DMS 273 treated with DMSO at 0.1 percent for 48 hours (cell line): Measurements from ENCODE around the gene WHRN.

Experiments used
- DNase-seq: peaks from one replicate; lab custom pipeline; 2025; lab: John Stamatoyannopoulos, UW

WHRN gene

DNA sequence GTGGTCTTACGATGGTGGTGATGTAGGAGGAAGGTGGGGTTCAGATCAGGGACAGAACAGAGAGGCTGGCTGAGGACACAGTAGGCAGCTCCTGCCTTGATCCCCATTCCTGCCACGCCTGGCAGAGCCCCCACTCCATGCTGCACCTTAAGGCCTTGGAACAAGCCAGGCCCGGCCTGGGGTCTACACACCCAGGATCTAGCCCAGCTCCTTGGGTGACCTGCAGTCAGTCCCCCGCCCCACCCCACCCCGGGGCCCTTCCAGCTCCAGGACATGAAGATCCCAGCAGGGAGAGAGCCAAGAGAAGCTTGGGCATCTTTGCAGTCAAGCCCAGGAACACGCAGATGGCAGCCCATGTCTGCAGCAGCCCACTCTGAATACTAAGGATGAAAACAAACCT is 34.7 kb downstream of the WHRN start:
- no peak for DNase-seq

- no peak for DNase-seq
These were observed 35.2 kb downstream of the WHRN start for GRCh38 chr9:114470121-114470520.

DNA sequence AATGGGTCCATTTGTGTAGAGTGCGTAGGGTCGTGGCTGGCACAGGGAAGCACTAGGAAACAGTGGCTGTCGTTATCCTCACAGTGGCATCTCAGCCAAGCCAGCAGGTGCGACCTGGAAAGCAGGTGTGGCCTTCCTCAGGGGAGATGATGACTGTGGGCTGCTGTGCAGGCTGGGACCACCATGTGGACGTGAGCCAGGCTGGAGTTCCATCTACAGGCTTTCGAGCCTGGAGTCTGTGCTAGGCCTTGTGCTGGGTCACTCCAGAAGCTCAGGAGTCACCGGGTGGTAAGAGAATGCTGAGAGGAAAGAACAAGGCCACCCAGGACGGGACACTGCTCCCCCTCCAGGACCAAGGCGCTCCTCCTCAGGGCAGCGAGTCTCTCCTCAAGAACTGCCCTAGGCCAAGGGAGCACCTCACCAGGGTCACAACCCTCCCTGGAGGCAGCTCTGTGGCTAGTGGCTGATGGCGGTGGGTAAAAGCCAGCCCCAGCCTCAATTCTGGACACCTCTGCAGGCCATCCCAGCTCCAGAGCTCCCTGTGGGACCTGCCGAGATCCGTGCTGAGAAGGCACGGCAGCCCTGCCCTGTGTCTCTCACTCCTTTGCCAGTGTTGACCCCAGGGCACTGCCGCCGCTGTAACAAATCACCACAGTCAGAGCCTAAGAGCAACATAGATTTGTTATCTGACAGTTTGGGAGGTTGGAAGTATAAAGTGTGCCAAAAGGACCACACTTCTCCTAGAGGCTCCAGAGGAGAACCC is 36.0 kb downstream of the WHRN start:
- no peak for DNase-seq

DNA sequence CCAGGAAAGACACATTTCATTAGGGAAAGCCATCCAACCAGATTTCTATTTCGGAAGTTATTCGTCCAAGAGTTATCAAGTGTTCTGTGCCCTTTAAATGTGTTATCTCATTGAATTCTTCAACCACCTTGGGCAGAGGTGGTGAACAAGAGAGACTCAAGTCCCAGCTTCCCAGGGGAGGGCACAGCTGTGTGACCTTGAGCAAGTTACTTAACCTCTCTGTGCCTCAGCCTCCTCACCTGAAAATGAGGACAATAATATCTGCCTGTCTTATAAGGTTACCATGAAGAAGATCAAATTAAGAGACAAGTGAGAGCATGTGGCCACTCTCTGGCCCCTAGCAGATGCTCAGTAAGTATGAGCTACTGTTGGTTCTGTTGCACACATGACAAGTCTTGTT is 37.4 kb downstream of the WHRN start:
- no peak for DNase-seq

GRCh38 chr9:114467226-114467750 is 38.0 kb downstream of the WHRN start:
- DNase-seq, result no peak

DNA sequence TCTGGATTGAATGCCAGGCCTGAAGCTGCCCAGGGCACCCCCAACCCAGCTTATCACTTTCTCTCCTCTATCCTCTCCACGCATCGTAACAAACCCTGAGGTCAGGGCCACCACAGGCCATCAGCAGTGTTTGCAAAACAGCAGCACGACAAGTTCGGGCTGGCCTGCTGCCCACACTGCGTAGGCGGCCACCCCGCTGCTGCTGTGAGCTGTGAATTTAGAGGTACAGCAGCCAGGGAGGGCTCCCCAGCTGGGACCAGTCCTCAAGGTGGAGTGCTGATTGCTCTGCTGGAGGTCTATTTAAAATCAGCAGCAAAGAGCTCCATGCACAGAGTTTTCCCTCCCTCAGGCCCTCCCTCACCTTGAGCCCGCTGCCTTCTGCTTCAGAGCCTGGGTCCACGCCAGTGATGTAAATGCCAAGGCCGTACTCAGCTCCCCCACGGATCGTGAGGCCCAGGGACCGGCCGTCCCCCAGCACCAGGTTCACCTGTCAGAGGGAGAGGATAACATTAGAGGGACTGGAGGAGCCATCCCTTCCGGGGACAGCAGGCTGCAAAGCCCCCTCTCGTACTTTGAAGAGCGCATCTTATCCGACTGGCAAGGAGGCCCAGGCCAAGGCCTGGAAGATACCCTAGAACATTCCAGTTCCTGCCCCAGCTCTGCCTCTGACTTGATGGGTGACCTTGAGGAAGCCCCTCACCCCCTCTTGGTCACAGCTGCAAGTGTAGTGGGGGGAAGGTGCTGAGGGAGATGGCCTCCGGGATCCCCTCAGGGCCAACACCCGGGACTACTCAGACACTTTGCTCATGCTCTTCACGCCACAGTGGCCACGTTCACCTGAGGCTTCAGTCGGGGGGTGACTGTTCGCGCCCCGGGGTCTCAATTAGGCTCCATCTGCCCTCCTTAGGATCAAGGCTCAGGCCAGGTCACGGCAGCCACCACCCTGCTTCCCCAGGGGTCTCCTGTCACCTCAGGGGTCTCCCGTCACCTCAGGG is 39.1 kb downstream of the WHRN start:
- no peak for DNase-seq

- DNase-seq, result no peak
These were observed 39.9 kb downstream of the WHRN start for GRCh38 chr9:114465417-114465816.

- DNase-seq, result no peak
These were observed 40.8 kb downstream of the WHRN start for GRCh38 chr9:114464281-114465051.

DNA sequence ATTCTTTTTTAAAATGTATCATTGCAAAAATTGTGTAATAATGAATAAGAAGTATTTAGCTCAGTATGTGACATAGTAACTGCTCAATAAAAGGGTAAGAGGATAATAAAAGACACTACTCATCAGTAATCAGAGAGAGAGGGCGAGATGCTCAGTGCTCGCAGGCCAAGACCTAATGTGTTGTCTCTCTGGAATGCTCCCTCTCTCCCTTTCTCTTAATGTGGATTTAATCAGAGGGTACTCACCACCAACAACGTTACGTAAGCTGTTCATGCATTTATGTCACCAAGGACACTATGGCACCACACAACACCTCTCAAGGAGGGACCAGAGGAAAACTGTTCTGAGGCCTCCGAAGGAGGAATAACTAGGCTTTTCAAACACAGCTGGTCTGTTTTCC is 42.5 kb downstream of the WHRN start:
- no peak for DNase-seq

DNA sequence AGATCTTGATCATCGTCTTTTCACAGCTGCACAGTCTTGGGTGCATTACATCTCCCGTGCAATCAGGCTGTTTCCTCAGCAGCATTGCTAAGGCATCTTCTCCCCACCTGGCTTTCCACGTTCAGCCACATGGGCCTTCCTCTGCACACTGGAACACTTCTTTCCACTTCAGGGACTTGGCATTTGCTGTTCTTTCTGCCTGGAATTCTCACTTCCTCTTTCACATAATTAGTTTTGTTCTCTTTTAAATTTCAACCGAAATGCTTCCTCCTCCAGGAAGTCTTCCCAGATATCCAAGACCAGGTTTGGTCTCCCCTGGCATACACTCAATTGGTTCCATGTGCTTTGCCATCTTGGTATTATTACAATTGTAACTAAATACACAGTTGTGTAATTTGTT is 43.8 kb downstream of the WHRN start:
- DNase-seq, result no peak

DNA sequence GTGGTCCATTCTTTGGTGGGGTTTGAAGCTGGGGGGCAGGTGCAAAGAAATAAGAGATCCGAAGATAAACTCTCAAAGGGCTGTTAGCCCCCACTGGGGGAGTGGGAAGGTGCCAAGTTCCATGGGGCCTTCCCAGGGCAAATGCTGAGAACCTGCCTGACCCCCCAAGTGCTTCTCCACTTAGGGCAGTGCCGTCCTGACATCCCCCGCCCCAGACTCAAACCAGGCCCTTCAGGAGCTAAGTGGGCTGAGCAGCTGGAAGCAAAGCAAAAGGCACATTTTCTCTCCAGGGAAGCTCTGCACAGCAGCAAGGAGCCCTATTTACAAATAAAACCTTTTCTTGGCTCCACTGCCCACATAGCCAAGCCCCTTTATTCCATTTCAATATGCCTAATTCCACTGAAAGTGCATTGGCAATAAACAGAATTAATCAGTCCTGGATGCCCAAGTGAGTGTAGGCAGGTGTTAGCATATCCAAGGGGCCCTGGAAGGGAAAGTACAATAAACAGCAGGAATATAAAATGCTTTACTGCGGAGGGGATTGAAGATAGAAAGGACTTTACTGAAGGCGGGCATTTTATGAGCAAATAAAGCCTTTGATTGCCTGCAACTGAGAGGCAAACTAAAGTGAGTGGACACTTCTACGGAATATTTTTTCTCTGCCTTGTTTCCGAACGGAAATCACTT is 44.6 kb downstream of the WHRN start:
- no peak for DNase-seq

- DNase-seq, result no peak
These were observed 45.8 kb downstream of the WHRN start for GRCh38 chr9:114459464-114459863.

DNA sequence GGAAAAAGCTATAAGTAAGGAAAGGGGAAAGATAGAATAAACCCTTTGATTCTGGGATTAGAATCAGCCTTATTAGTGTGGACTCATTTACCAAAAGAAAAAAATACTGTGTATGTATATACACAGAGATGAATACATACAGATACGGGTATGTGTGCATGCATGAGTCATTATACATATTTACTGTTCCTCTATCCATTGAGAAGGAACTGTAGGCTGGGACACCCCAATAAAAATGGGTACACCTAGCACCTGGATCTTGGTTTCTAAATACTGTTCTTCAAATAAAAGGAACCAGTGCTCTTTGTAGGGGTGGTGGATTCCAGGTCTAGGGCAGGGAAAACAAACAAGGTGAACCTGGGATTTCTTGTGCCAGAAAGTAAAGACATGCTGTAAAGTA is 48.3 kb downstream of the WHRN start:
- no peak for DNase-seq

DNA sequence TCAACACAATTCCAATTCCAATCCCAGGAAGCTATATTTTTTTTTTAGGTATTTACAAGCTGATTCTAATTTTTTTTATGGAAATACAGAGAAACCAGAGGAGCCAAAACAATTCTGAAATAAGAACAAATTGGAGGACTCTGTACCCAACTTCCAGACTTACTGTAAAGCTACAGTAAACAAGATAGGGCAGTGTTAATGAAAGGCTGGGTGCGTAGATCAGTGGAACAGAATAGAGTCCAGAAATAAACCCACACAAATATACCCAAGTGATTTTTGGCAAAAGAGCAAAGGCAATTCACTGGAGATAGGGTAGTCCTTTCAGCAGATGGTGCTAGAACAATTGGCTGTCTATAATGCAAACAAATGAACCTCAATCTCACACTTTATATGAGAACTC is 50.6 kb downstream of the WHRN start:
- DNase-seq, result no peak

DNA sequence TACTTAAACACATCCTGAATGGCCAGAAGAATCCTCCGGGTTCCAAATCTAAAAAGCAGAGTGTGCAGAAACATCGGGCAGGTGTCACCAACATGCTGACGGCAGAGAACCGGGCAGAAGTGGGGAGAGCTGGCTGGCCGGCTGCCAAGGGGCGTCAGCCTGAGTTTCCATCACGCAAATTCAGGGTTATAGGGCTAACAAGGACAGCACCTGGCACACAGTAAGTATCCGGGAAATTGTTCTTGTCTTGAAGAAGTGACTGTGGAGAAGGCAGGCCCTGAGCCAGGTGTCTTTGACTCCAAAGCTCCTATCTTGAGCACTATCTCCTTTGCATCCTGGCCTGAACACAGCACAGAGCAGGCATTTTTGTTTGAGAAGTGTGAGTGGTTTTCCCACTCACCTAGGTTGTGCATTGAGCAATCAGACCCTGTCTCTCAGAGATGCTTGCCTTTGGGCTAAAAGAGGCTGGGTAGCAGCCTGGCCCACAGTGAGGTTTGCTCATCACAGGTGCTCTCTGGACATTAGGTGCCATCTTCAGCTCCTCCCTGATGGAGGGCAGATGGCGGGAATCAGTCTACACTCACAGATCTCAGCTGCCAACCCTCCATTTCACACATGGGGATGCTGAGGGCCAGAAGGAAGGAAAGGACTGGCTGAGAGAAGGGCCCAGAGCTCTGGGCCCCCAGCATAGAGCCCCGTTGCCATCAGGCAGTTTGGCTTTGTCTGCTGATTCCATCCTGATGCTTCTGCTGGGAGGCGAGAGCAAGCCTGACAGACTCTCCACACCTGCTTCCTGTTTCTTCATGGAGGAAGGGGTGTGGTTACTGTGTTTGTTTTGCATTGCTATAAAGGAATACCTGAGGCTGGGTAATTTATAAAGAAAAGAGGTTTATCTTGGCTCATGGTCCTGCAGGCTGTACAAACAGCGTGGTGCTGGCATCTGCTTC is 52.8 kb downstream of the WHRN start:
- DNase-seq, result no peak

- DNase-seq, result no peak
These were observed 53.6 kb downstream of the WHRN start for GRCh38 chr9:114451707-114452031.

DNA sequence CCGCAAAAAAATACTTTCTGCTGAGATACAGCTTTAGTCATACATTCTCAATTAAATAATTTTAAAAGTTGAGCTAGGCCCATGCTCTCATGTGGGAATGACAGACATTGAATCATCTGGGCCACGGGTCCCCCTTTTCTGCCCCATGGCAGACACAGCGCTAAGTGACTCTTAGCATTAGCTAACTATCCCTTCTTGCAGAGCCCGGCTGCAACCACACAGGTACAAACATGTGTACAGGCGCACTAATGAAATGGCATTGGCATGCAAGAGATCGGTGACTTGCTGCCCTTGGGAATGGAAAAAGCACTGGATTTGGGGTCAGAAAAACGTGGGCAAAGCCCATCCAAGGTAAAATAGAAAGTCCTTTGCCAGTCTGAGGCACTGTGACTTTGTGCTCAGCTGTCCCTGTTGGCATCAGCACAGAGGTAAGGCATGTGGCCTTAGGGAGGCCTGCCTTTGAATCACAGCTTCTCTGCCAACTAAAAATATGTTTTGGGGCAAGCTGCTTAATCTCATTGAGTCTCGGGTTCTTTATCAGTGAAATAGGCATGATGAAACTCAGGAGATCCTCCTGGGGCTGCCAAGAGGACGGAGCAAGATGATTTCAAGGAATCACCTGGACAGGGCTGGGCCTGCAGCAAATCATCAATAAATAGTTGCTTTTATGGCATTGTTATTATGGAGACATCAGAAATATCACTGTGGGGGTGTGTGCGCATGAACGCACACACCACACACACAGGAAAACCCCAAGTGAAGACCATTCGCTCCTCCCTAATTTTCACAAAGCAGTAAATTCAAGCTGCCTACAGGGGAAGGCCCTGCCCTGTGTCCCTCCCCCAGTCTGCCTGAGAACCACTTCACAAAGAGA is 54.2 kb downstream of the WHRN start:
- DNase-seq, result no peak

- no peak for DNase-seq
These were observed 55.1 kb downstream of the WHRN start for GRCh38 chr9:114450181-114450580.

DNA sequence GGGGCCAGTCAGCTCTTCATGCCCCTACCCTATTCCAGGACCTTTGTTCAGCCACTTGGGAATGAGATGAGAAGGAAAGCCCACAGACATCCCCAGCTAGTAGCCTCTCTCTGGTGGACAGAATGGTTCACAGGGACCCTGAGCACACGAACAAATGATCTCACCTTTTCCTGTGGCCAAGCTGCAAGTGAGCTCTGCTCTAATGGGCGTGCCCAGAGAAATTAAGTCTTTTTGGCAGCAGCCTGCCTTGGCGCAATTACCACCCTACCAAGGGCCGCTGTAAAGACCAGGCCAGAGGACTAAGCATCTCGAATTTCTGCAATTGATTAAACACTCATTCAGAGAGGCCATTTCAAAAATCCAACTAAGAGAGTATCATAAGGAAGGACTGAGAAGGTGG is 56.0 kb downstream of the WHRN start:
- DNase-seq, result no peak

DNA sequence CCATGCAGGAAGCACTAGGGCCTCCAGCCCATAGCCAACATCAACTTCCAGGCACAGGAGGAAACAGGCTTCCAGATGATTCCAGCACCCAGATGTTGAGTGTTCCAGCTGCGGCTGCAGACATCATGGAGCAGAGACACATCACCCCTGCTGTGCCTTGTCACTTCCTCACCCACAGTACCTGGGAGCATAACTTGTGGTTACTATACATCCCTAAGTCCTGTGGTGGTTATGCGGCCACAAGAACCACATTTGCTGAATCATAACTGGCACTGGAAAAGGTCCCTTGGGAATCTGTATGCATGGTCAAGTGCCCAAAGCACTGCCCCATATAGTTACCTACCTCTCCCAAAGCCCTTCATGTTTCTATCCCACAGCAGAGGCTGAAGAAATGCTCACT is 56.6 kb downstream of the WHRN start:
- no peak for DNase-seq
